ENCODE results near the gene STARD9.
"Not testable (repeated sequence)": the region's sequence is repeated elsewhere in the genome, so short reads cannot be mapped to it uniquely, and the experiment has no call there.

STARD9 gene

DNA sequence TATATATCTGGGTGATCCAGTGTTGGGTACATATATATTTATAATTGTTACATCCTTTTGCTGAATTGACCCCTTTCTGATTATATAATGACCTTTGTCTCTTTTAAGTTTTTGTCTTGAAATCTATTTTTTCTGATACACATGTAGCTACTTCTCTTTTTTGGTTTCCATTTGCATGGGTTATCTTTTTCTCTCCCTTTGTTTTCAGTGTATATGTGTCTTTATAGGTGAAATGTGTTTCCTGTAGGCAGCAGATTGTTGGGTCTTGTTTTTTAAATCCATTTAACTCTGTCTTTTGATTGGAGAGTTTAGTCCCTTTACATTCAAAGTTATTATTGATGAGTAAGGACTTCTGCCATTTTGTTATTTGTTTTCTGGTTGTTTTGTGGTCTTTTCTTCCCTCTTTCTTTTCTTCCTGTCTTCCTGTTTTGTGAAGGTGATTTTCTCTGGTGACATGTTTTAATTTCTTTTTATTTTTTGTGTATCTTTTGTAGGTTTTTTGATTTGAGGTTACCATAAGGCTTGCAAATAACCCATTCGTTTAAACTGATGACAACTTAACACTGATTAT, 56.8 kb downstream of the STARD9 start:
- DNase-seq = no peak

DNA sequence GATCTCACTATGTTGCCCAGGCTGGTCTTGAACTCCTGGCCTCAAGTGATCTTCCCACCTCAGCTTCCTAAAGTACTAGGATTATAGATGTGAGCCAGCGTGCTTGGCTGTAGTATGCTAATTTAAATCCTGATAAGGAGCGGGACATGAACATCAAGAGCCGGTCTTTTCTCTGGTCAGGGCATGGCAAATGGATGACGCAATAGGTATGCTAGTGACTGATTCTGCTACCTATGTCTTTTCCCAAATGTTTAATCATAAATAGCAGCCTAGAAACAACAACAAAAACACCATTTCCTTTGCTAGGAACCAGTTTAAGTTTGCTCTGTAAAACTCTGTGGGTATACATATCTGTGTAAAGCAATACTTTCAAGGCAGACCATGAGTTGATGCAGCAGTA, 64.7 kb downstream of the STARD9 start:
- DNase-seq = no peak

DNA sequence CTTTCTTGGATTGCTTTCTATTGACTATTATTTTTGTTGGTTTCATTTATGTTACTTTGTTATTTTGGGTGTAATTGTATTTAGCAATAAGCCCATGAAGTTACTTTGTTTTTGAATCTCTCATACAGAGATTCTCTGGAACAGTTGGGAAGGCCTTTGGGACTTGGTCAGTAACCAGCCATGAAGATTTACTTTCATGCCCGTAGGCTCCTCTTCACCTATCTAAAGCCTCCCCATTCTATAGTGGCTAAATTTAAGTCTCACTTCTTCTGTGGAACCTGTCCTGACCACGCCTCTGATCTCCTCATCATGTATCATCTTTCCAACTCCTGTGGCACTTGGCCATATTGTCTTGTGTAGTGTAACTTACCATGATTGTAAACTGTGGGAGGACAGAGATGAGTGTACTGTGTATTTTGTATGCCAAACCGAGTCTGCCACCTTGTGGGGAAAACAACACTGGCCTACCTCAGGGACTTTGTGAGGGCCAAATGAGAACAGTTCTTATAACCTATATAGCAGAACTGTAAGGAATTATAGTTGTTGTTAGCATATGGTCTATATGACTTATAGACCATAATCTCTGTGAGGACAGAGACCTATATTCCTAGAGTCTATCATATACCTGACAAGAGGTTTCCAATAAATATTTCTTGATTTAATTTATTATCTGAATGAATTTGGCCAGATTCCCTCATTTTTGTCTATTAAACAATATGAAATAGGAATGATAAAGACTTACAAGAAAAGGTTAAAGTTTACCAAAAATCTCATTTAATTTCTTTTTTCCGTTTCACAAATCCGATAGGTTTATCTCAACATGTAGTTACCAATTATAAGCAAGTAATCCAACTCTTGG, 75.0 kb downstream of the STARD9 start:
- no peak for DNase-seq

DNA sequence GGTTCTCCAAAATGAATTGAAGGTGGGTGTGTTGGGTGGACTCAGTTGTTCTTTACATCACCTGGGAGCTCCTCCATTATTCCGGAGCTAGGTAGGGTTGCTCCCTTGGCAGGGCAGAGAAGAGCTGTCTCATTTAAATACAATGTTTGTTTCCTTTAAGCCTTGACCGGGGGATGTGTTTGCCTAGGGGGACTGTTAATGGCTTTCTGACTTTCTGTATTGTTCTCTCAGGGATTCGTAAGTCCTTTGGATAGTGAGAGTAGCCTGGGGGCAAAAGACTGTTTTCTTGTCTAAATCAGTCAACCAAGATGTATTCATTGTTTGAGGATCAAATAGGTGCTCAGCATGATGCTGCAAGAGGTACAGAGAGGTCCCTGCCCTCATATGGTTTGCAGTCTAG, 90.4 kb downstream of the STARD9 start:
- no peak for DNase-seq

DNA sequence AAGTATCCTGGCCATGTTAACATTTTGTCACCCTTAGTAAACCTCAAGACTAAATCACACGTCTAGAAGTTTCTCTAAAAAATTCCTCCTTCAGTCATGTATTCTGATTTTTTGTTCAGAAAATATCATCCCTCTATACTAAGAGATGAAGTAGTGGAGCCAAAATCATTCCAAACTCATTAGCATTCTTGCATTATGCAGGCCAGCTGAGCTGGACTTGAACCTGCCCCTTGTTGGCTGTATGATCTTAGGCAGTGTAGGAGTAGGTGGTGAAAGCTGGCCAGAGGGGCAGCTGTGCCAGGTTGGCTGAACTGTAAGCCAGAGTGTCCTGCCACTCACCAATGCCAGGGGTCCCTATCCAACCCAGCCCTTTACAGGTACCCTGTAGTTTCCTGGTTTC, 92.4 kb downstream of the STARD9 start:
- DNase-seq = no peak

DNA sequence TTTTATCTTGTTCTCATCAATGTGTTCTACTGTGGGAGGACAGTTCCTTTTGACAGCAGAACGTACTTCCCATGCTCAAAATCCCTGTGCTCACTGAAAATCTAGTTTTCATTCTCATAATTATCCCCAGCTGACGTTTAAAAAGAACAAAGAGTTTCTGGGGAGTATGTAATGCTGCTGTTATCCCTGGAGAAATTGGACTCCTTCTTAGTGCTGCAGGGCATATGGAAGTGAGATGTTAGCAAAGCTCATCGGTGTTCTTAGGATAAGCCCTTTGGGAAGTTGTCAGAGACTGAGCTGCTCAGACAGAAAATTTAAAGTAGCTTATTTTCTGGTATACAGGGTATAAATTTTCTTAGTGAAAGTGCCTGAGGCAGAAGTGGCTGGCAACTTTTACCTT, 95.0 kb downstream of the STARD9 start:
- DNase-seq = no peak

DNA sequence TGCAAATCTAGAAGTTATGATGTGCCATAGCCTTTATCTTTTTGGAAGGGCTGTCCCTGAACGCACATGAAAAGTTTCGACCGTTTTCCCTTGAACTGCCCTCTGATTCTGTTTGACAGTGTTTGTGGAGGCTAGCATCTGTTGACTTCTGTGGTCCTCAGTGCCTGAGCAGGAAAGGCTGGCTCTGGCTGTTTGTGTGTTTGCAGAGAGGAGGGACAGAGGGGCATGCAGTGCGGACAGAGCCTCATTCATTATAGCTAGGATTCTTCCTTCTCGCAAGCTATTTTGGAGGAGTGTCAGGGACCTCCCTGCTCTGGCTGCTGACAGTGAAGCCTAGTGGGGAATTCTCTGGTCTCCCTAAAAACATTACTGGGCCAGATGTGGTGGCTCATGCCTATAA, 97.0 kb downstream of the STARD9 start:
- DNase-seq = no peak

DNA sequence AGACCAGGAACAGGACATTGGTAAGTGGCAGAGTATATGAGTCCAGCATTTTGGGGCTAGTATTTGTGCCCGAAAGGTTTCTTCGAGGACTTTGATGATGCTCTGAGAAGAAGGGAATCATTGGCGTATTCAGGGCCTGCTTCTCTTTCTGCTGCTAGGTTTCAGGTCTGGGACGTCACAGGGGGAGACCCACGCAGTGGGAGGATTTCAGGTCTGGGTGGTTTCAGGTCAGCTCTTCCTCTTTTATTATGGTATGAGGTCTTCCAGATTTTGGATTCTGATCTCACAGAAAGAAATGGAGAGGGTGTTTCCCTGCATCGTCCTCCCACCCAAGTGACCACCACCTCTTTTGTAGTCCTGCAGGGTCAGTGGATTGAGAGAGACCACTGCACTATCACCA, 99.1 kb downstream of the STARD9 start:
- DNase-seq = no peak

DNA sequence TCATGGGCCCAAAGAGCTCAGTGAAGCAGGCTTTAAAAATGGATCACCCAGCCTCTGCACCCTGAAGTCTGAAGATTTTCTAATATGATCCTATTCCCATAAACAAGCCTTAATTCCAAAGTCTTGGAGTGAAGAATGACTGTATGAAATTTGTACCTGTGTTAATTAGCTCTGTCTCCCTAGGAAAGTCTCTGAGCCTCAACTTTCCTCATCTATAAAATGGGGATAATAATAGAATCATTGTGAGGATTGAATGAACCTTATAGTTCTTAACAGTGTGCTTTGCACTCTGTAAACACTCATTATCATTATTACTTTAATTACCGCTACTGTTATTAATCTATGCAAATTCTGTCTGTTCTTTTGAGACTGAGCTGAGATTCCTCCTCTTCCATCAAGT, 99.6 kb downstream of the STARD9 start:
- DNase-seq = no peak

DNA sequence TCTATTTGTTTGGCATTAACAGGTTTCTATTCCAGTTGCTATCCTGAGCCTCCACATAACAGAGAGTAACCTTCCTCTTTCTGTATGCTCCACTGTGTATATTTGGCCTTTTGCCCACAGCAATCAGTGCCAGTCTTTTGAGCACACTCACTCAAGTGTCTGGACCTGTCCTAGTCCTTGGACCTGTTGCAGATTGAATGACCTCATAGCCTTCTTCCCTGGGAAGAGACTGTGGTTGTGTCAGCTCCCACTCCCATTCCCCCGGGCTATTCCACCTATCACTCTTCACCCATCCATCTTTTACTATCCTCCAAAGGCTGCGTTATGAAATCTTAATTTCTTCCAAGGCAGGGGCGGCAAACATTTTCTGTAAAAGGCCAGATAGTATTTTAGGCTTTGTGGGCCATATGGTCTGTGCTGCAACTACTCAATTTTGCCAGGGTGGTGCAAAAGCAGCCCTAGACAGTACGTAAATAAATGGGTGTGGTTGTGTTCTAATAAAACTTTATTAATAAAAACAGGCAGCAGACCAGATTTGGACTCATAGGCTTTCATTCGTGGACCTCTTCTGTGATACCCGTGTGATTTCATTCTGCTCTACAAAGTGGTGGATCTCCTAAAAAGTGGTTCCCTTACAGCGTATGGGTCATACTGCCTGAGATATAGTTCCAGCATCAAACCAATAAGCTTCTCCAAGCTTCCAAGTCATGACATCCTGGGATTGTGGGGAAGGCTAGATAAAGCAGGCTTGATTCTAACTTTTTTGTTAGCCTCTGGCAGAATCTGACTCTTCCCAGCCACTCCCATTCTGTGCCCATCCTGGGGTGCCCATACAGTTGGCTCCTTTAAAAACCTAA, 104.1 kb downstream of the STARD9 start:
- DNase-seq = no peak

DNA sequence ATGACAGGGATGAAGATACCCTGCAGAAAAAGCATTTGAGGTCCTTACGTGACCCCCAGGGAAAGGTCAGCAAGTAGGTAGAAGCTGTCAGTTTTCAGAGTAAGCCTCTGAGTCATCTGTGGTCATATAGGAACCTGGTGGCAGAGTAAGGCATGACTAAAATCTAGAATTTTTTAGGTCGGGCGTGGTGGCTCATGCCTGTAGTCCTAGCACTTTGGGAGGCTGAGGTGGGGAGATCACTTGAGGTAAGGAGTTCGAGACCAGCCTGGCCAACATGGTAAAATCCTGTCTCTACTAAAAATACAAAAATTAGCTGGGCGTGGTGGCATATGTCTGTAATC, 104.7 kb downstream of the STARD9 start:
- not testable (repeated sequence) for DNase-seq

DNA sequence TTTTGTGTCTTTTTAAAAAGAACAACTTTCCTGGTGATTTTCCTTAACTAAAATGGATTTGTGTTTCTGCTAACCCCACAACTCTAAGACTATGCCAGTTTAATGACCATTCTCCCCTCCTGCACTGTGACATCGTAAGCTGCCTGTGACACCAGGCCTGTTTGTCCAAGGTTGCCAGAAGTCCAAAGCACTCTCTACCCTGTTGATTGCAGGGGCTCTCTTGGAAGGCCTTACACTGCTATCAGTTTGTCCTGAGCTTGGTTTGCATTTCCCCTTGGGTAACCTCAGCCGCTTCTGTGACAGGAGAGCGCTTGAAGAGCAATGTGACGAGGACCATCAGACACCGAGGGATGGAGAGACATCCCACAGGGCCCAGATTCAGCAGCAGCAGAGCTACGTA, 105.7 kb downstream of the STARD9 start:
- DNase-seq = no peak

DNA sequence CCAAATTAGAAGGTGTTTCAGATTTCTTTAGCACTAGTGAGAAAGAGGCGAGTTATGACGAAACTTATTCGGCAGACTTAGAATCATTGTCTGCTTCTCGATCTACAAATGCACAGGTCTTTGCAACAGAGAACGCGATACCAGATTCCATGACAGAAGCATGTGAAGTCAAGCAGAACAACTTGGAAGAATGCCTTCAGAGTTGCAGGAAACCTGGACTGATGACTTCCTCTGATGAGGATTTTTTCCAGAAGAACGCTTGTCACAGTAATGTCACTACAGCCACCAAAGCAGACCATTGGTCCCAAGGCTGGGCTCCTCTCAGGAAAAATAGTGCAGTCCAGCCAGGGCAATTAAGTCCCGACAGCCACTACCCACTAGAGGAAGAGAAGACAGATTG, 110.9 kb downstream of the STARD9 start:
- no peak for DNase-seq

DNA sequence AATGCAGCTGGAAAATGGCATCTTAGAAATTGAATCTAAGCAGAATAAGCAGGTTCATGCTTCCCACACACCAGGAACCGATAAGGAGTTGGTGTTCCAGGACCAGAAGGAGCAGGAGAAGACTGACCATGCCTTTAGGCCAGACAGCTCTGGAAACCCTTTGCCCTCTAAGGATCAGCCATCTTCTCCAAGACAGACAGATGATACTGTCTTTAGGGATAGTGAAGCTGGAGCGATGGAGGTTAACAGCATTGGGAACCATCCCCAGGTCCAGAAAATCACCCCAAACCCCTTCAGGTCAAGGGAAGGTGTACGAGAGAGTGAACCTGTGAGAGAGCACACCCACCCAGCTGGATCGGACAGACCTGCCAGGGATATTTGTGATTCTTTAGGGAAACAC, 112.3 kb downstream of the STARD9 start:
- DNase-seq = no peak

DNA sequence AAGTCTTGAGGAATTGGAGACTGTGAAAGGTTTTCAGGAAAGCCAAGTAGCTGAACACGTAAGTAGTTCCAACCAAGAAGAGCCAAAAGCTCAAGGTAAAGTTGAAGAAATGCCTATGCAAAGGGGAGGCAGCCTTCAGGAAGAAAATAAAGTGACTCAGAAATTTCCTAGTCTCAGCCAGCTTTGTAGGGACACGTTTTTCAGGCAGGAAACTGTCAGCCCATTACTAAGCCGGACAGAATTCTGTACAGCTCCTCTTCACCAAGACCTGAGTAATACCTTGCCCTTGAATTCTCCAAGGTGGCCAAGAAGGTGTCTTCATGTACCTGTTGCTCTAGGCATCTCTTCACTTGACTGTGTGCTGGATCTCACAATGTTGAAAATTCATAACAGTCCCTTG, 112.9 kb downstream of the STARD9 start:
- DNase-seq = no peak

DNA sequence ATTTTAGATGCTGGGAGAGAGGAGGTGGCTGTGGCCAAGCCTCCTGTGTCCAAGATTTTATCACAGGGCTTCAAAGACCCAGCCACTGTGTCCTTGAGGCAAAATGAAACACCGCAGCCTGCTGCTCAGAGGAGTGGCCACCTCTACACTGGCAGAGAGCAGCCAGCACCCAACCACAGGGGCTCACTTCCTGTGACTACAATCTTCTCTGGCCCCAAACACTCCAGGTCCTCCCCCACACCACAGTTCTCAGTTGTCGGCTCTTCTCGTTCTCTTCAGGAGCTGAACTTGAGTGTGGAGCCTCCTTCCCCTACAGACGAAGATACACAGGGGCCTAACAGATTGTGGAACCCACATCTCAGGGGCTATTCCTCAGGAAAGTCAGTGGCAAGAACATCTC, 115.9 kb downstream of the STARD9 start:
- no peak for DNase-seq

DNA sequence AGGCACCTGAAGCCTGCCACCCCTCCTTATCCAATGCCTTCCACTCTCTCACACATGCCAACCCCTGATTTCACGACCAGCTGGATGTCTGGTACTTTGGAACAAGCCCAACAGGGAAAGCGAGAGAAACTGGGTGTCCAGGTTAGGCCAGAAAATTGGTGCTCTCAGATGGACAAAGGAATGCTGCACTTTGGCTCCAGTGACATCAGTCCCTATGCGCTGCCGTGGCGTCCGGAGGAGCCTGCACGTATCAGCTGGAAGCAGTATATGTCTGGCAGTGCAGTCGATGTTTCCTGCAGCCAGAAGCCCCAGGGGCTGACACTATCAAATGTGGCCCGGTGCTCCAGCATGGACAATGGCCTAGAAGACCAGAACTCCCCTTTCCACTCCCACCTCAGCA, 116.4 kb downstream of the STARD9 start:
- DNase-seq = no peak

DNA sequence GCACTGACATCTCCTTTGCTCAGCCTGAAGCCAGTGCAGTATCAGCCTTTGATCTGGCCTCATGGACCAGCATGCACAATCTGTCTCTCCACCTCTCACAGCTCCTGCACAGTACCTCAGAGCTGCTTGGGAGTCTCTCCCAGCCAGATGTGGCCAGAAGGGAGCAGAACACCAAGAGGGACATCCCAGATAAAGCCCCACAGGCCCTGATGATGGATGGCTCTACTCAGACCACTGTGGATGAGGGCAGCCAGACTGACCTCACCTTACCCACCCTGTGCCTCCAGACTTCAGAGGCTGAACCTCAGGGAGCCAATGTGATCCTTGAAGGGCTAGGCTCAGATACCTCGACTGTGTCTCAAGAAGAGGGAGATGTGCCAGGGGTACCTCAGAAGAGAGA, 117.1 kb downstream of the STARD9 start:
- no peak for DNase-seq

DNA sequence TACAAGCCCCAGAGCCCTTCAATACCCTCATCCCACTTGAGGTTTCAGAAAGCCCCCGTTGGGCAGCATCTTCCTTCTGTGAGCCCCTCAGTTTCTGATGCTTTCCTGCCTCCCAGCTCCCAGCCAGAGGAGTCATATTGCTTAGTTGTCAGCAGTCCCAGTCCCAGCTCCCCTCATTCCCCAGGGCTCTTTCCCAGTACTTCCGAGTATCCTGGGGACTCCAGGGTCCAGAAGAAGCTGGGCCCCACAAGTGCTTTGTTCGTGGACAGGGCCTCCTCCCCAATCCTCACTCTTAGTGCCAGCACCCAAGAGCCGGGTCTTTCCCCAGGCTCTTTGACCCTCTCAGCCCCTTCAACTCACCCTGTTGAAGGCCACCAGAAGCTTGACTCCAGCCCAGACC, 117.6 kb downstream of the STARD9 start:
- DNase-seq = no peak

DNA sequence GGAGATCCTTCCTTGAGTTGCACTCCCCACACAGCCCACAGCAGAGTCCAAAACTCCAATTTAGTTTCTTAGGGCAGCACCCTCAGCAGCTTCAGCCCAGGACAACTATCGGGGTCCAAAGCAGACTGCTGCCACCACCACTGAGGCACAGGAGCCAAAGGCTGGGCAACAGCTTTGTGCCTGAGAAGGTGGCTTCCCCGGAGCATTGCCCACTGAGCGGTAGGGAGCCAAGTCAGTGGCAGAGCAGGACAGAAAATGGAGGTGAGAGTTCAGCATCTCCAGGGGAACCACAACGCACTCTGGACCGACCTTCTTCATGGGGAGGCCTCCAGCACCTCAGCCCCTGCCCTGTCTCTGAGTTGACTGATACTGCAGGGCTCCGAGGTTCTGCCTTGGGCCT, 118.1 kb downstream of the STARD9 start:
- DNase-seq = no peak

DNA sequence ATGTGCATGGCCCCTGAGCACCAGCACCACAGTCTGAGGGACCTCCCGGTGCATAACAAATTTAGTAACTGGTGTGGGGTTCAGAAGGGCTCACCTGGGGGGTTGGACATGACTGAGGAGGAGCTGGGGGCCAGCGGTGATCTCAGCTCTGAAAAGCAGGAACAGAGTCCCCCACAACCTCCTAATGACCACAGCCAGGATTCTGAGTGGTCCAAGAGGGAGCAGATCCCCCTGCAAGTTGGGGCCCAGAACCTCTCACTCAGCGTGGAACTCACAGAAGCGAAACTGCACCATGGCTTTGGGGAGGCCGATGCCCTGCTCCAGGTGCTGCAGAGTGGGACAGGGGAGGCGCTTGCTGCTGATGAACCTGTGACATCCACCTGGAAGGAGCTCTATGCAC, 118.5 kb downstream of the STARD9 start:
- no peak for DNase-seq

DNA sequence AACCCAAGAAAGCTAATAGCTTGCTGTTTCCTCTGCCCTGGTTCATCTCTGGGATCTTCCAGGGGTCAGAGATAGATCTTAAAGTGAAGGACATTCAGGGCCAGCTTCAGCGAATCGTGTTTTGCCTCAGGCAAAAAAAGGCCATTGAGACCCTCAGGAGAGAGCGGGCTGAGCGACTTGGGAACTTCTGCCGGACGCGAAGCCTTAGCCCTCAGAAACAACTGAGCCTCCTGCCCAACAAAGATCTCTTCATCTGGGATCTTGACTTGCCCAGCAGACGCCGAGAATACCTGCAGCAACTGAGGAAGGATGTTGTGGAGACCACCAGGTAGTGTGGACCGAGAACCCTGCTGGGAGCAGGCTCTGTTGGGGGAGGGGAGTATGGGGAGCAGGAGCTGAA, 119.0 kb downstream of the STARD9 start:
- DNase-seq = no peak

DNA sequence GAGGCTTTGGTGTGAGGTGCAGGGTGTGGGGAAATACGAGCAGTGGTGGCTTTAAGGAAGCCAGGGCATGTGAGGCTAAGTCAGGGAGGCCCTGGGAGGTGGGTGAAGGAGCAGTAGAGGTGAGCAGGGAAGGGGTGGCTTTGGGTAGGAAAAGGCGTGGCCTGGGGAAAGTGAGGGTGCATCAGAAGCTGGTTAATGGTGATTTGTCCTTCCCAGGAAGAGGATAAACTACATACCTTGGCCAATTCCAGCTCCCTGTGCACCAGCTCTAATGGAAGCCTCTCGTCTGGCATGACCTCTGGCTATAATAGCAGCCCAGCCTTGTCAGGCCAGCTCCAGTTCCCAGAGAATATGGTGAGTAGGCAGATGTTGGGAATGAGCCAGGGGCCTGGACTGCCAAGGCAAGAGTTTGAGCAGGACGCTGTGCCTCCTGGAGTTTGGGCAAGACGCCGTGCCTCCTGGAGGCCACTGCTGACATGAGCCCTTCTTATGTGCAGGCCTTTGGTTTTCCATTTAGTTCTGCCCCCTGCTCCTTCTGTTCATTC, 120.2 kb downstream of the STARD9 start:
- no peak for DNase-seq

DNA sequence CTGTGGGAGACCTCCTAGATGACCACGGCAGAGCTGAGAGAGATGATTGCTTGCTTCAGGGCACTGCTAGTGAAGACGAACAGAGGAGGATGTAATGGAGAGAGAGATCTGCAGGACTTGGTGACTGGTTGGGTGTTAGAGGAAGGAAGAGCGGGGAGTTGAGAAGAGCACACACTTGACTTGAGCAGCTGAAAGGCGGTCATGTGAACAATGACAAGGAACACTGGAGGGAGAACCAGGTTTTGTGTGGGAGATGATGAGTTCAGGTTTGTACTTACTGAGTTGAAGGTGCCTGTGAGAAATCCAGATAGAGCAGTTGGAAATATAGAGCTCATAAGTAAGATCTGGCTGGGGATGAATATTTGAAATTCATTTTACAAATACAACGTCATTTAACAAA, 121.2 kb downstream of the STARD9 start:
- no peak for DNase-seq
